GM12878 (cell line): ENCODE measurements around the gene OR5K1. TPM values are rescaled to one million over a fixed set of nuclear protein-coding genes. Genes with fewer than 3 reads are reported as not detected.

Experiments
- CBFB ChIP-seq: IDR thresholded peaks from 2 replicates; pipeline ENCODE4 v1.6.1; 2016; ENCODE audit warnings: antibody characterized with exemption, low read depth
- GATAD2B ChIP-seq: fragments of 450-650 bp; conservative IDR thresholded peaks from 2 replicates; pipeline ENCODE4 v1.6.1; 2017; ENCODE audit warnings: low read depth, mild to moderate bottlenecking, moderate library complexity
- HDAC6 ChIP-seq: fragments of 200-600 bp; sonication (generic); IDR thresholded peaks from one replicate; pipeline ENCODE4 v1.8.0; 2017; ENCODE audit warnings: antibody characterized with exemption; ENCODE audit not compliant: unreplicated experiment
- IRF3 ChIP-seq: fragments of 450-650 bp; IDR thresholded peaks from 2 replicates; pipeline ENCODE4 v1.6.1; 2014; ENCODE audit warnings: mild to moderate bottlenecking
- MTA2 ChIP-seq: fragments of 450-650 bp; IDR thresholded peaks from 2 replicates; pipeline ENCODE4 v1.6.1; 2016; ENCODE audit warnings: low read depth, mild to moderate bottlenecking, moderate library complexity
- MTA3 ChIP-seq: IDR thresholded peaks from 2 replicates; pipeline ENCODE4 v1.6.1; 2012; ENCODE audit warnings: low read length, inconsistent platforms, borderline replicate concordance
- NR2C2 ChIP-seq: IDR thresholded peaks from 2 replicates; pipeline ENCODE4 v1.6.1; 2011; ENCODE audit warnings: borderline replicate concordance, low read depth; ENCODE audit not compliant: control insufficient read depth, insufficient read length
- PAX5 ChIP-seq: IDR thresholded peaks from 2 replicates; pipeline ENCODE4 v1.6.1; 2011; ENCODE audit warnings: low read depth, low read length, borderline replicate concordance
- REST ChIP-seq: IDR thresholded peaks from 2 replicates; pipeline ENCODE4 v1.6.1; 2012; ENCODE audit warnings: mild to moderate bottlenecking, low read depth, low read length
- RUNX3 ChIP-seq: IDR thresholded peaks from 2 replicates; pipeline ENCODE4 v1.6.1; 2012; ENCODE audit warnings: low read length, inconsistent platforms
- SREBF2 ChIP-seq: IDR thresholded peaks from 2 replicates; pipeline ENCODE4 v1.6.1; 2012; ENCODE audit warnings: mild to moderate bottlenecking, low read length
- SUPT20H ChIP-seq: IDR thresholded peaks from 2 replicates; pipeline ENCODE4 v1.6.1; 2011; ENCODE audit warnings: low read depth, mild to moderate bottlenecking, low read length, moderate library complexity, borderline replicate concordance; ENCODE audit not compliant: control insufficient read depth
- TAF1 ChIP-seq: IDR thresholded peaks from 2 replicates; pipeline ENCODE4 v1.6.1; 2011; ENCODE audit warnings: mild to moderate bottlenecking, low read depth, low read length, borderline replicate concordance
- polyA plus RNA-seq, 11 experiments: library from polyadenylated mRNA; depleted of rRNA in 4 of 11; unstranded in 6 of 11; stranded (reverse) in 5 of 11; fragments of >200 nt; fragmentation: Nextera tagmentation in 4 of 11; fragmentation: Illumina TruSeq in 1 of 11; extraction: Ambion mirVana in 4 of 11; extraction: Trizol in 1 of 11; gene quantifications; 1 replicate in 1 of 11; 2 replicates in 10 of 11; pipeline versions ENCODE4 v1.2.1 to v1.2.3, GENCODE V29; 2011 to 2016; ENCODE audit warnings: inconsistent platforms in 2 of 11, missing spikeins in 2 of 11, low read depth in 1 of 11
- total RNA-seq, 4 experiments: library from RNA; depleted of rRNA in 3 of 4; stranded (reverse); fragments of >200 nt in 3 of 4; fragmentation: Illumina TruSeq in 1 of 4; extraction: Trizol in 1 of 4; gene quantifications; 2 replicates each; pipeline versions ENCODE4 v1.2.1 to v1.2.3, GENCODE V29; 2013 to 2021
- TF ChIP-seq, protein P1 (sequence below): fragments of 450-650 bp; IDR thresholded peaks from 2 replicates; pipeline ENCODE4 v1.6.1; 2017; ENCODE audit warnings: antibody characterized with exemption, mild to moderate bottlenecking, moderate library complexity
- TF ChIP-seq, protein P2 (sequence below): fragments of 450-650 bp; IDR thresholded peaks from 2 replicates; pipeline ENCODE4 v1.6.1; 2016; ENCODE audit warnings: mild to moderate bottlenecking, moderate library complexity, borderline replicate concordance

Gene OR5K1
- total and polyA plus RNA-seq, 10 of the 15 experiments (the other 5 are each of a cell fraction or from before 2014, with no cell fraction given) = 0.50 TPM; not detected in 9

DNA sequence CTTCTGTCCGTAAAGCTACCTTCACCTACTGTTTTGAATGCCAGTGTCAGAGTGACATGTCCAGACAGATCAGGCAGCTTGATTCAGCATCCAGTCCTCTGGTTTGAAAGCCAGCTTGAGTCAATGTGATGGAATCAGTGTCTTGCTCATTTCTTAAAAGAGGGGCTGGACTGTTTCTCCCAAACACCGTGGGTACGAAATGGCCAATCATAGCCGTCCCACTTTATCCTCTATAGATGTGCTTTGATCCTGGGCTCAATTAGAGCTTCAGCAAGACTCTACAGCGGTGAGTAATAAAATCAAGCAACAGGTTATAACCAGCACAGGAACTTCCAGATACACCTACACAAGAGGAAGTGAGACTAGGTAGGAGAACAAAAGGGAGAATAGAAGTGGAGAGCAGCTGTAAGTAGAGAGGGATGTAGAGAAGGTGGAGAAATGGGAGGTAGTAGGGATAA lies 17.0 kb upstream of the OR5K1 start (continued):
- TF ChIP-seq NR2C2 (no peak), SREBF2 (no peak), HDAC6 (no peak), PAX5 (no peak), GATAD2B (peak; percentile 39; the same call in 1 of the 2 replicates), CBFB (no peak), TAF1 (no peak), IRF3 (no peak), RUNX3 (peak; percentile 52), MTA2 (peak; percentile 82), MTA3 (0 out of 2 replicates have a peak, but pooled peaks have one; percentile 39), REST (no peak), SUPT20H (no peak)
- TF ChIP-seq, protein P1, sequence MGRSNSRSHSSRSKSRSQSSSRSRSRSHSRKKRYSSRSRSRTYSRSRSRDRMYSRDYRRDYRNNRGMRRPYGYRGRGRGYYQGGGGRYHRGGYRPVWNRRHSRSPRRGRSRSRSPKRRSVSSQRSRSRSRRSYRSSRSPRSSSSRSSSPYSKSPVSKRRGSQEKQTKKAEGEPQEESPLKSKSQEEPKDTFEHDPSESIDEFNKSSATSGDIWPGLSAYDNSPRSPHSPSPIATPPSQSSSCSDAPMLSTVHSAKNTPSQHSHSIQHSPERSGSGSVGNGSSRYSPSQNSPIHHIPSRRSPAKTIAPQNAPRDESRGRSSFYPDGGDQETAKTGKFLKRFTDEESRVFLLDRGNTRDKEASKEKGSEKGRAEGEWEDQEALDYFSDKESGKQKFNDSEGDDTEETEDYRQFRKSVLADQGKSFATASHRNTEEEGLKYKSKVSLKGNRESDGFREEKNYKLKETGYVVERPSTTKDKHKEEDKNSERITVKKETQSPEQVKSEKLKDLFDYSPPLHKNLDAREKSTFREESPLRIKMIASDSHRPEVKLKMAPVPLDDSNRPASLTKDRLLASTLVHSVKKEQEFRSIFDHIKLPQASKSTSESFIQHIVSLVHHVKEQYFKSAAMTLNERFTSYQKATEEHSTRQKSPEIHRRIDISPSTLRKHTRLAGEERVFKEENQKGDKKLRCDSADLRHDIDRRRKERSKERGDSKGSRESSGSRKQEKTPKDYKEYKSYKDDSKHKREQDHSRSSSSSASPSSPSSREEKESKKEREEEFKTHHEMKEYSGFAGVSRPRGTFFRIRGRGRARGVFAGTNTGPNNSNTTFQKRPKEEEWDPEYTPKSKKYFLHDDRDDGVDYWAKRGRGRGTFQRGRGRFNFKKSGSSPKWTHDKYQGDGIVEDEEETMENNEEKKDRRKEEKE = no peak
- TF ChIP-seq, protein P2, sequence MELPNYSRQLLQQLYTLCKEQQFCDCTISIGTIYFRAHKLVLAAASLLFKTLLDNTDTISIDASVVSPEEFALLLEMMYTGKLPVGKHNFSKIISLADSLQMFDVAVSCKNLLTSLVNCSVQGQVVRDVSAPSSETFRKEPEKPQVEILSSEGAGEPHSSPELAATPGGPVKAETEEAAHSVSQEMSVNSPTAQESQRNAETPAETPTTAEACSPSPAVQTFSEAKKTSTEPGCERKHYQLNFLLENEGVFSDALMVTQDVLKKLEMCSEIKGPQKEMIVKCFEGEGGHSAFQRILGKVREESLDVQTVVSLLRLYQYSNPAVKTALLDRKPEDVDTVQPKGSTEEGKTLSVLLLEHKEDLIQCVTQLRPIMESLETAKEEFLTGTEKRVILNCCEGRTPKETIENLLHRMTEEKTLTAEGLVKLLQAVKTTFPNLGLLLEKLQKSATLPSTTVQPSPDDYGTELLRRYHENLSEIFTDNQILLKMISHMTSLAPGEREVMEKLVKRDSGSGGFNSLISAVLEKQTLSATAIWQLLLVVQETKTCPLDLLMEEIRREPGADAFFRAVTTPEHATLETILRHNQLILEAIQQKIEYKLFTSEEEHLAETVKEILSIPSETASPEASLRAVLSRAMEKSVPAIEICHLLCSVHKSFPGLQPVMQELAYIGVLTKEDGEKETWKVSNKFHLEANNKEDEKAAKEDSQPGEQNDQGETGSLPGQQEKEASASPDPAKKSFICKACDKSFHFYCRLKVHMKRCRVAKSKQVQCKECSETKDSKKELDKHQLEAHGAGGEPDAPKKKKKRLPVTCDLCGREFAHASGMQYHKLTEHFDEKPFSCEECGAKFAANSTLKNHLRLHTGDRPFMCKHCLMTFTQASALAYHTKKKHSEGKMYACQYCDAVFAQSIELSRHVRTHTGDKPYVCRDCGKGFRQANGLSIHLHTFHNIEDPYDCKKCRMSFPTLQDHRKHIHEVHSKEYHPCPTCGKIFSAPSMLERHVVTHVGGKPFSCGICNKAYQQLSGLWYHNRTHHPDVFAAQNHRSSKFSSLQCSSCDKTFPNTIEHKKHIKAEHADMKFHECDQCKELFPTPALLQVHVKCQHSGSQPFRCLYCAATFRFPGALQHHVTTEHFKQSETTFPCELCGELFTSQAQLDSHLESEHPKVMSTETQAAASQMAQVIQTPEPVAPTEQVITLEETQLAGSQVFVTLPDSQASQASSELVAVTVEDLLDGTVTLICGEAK = no peak
